B cell (primary cell): Measurements from ENCODE around the gene ARHGEF37. TPM values are rescaled to one million over a fixed set of nuclear protein-coding genes. Genes with fewer than 3 reads are reported as not detected.
"Not testable (repeated sequence)": the region's sequence is repeated elsewhere in the genome, so short reads cannot be mapped to it uniquely, and the experiment has no call there.

Source experiments
- ATAC-seq: fragments of 200-7000 bp; cut with Tn5 transposase; one replicate; pipeline ENCODE4 v1.10.0; 2021; ENCODE audit warnings: low read depth, mild to moderate bottlenecking, moderate number of reproducible peaks, moderate library complexity
- CTCF ChIA-PET: fragments of 350-600 bp; sonication (Branson Sonifier 250); formaldehyde crosslinking; loops from one replicate; lab custom pipeline; 2021; ENCODE audit warnings: antibody characterized with exemption, inconsistent platforms; lab: Charles Lee
- POLR2A ChIA-PET: fragments of 350-600 bp; sonication (Branson Sonifier 250); formaldehyde crosslinking; loops from one replicate; lab custom pipeline; 2021; ENCODE audit warnings: antibody characterized with exemption; lab: Charles Lee
- DNase-seq: peaks from one replicate; pipeline ENCODE4 v3.0.0; 2013
- H2AFZ ChIP-seq: 2 replicates; pipeline ENCODE4 v1.6.1; 2012; ENCODE audit warnings: mild to moderate bottlenecking, low read depth, low read length; ENCODE audit not compliant: insufficient read depth, poor library complexity, severe bottlenecking
- H3K27ac ChIP-seq, 2 donors: 1 replicate in 1 of 2; 2 replicates in 1 of 2; pipeline ENCODE4 v1.5.1; 2012 to 2013; ENCODE audit warnings: low read length in 2 of 2, mild to moderate bottlenecking in 2 of 2, moderate library complexity in 1 of 2
- H3K27me3 ChIP-seq, 4 experiments: fragments of 200-600 bp in 1 of 4; sonication (generic) in 1 of 4; replicated peaks in 1 of 4; 1 replicate in 2 of 4; 2 replicates in 2 of 4; pipeline versions ENCODE4 v1.6.1 to v1.7.0; 2013 to 2016; ENCODE audit warnings: low read length in 3 of 4, mild to moderate bottlenecking in 2 of 4, mixed read lengths in 1 of 4, moderate library complexity in 1 of 4; ENCODE audit not compliant: insufficient read depth in 4 of 4, control insufficient read depth in 3 of 4; ENCODE audit errors: control extremely low read depth in 1 of 4
- H3K36me3 ChIP-seq, 2 experiments: replicated peaks in 1 of 2; 1 replicate in 1 of 2; 2 replicates in 1 of 2; pipeline versions ENCODE4 v1.6.1 to v1.7.1; 2013; ENCODE audit warnings: low read length in 1 of 2; ENCODE audit not compliant: insufficient read depth in 2 of 2, control insufficient read depth in 1 of 2; ENCODE audit errors: control extremely low read depth in 1 of 2, extremely low read depth in 1 of 2
- H3K4me1 ChIP-seq, 2 donors: fragments of 200-600 bp in 1 of 2; sonication (generic) in 1 of 2; 1 replicate in 1 of 2; 2 replicates in 1 of 2; pipeline versions ENCODE4 v1.5.1 to v1.6.1; 2013 to 2017; ENCODE audit warnings: low read length in 2 of 2; ENCODE audit not compliant: control insufficient read depth in 2 of 2, insufficient read depth in 2 of 2
- H3K4me2 ChIP-seq: replicated peaks from 2 replicates; pipeline ENCODE3; 2012; ENCODE audit warnings: mild to moderate bottlenecking, low read depth, low read length; ENCODE audit not compliant: poor library complexity, severe bottlenecking
- H3K4me3 ChIP-seq, 5 experiments: fragments of 200-600 bp in 1 of 5; sonication (generic) in 1 of 5; 1 replicate in 3 of 5; 2 replicates in 2 of 5; pipeline versions ENCODE4 v1.5.1 to v1.7.0; 2011 to 2016; ENCODE audit warnings: low read length in 4 of 5, mild to moderate bottlenecking in 4 of 5, low read depth in 2 of 5, control low read depth in 1 of 5, moderate library complexity in 1 of 5; ENCODE audit not compliant: insufficient read depth in 1 of 5; ENCODE audit errors: control extremely low read depth in 1 of 5, extremely low read depth in 1 of 5
- H3K79me2 ChIP-seq: fragments of 200-600 bp; sonication (generic); one replicate; pipeline ENCODE4 v1.6.0; 2016; ENCODE audit warnings: low read length; ENCODE audit not compliant: control insufficient read depth, insufficient read depth
- H3K9ac ChIP-seq: fragments of 200-600 bp; sonication (generic); 2 replicates; pipeline ENCODE4 v1.6.1; 2017; ENCODE audit warnings: mild to moderate bottlenecking, low read length, moderate library complexity
- H3K9me3 ChIP-seq, 3 donors: one replicate each; pipeline versions ENCODE4 v1.6.1 to v1.7.1; 2013; ENCODE audit warnings: low read length in 2 of 3; ENCODE audit not compliant: control insufficient read depth in 2 of 3, insufficient read depth in 1 of 3; ENCODE audit errors: control extremely low read depth in 1 of 3
- H4K20me1 ChIP-seq: 2 replicates; pipeline ENCODE4 v1.6.0; 2012; ENCODE audit warnings: mild to moderate bottlenecking, low read length; ENCODE audit not compliant: insufficient read depth, control insufficient read depth, poor library complexity, severe bottlenecking
- H3K27ac Mint-ChIP-seq: one replicate; pipeline ENCODE4 v1.8.0; 2021; ENCODE audit warnings: mixed read lengths
- H3K27me3 Mint-ChIP-seq: one replicate; pipeline ENCODE4 v1.8.0; 2021; ENCODE audit warnings: mixed read lengths
- H3K4me1 Mint-ChIP-seq: one replicate; pipeline ENCODE4 v1.8.0; 2021; ENCODE audit warnings: mixed read lengths
- H3K4me3 Mint-ChIP-seq: one replicate; pipeline ENCODE4 v1.8.0; 2021; ENCODE audit warnings: mixed read lengths
- H3K9me3 Mint-ChIP-seq: one replicate; pipeline ENCODE4 v1.8.0; 2022; ENCODE audit warnings: mixed read lengths; ENCODE audit not compliant: insufficient read depth
- EZH2 ChIP-seq: IDR thresholded peaks from 2 replicates; pipeline ENCODE4 v1.6.1; 2012; ENCODE audit warnings: borderline replicate concordance, low read depth, mild to moderate bottlenecking, moderate library complexity, low read length; ENCODE audit not compliant: insufficient read depth, poor library complexity, severe bottlenecking
- WGBS: methylation state at CpG from one replicate; pipeline ENCODE4 v1.1.5; 2013; ENCODE audit warnings: missing lambda C conversion rate; ENCODE audit not compliant: insufficient coverage; 5-methylcytosine and 5-hydroxymethylcytosine counted together
- intact Hi-C: fragments of 100-400 bp; cut with micrococcal nuclease; formaldehyde crosslinking; loops from one replicate; pipeline ENCODE4 v1.10.0; 2022
- polyA plus RNA-seq: library from polyadenylated mRNA; depleted of rRNA; stranded (reverse); fragments of >200 nt; gene quantifications from 2 replicates; pipeline ENCODE4 v1.2.3, GENCODE V29; 2012
- total RNA-seq, 2 donors: library from RNA; stranded (reverse); fragments of 120-200 nt in 1 of 2; gene quantifications; 1 replicate in 1 of 2; 2 replicates in 1 of 2; pipeline versions ENCODE4 v1.2.3 to v1.2.4, GENCODE V29; 2013 to 2022
- TF ChIP-seq, protein P1 (sequence below): fragments of 200-600 bp; IDR thresholded peaks from one replicate; pipeline ENCODE4 v1.8.0; 2022; ENCODE audit warnings: antibody characterized with exemption, mild to moderate bottlenecking

ARHGEF37 gene
- total and polyA plus RNA-seq, 2 donors (not counting 1 experiment from before 2014, with no cell fraction given): 0.06 to 1.7 TPM

DNA sequence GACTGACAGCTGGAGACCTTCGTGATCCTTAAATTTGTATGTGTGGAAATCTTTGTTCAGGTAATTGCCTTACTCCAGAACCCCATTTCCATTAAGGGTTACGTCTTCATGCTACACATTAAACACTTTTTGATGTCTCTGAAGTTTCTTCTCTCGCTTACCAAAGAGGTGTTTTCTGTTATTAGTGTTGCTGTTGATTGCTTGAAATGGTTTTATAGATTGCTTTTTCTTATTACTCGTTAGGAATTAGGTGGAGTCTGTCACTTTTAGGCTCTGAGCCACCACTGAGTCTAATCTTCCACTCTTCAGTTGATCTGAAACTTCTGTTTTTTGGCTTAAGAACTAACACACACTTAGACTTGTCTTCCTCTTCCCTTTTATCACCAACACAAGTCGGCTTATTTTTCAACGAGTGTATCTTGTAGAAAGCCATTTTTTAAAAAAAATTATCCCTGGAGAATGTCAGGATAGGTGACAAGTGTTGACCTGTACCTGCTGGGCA is 86.6 kb downstream of the ARHGEF37 start:
- H3K4me1 Mint-ChIP-seq: peaks cover 5% of the 10 kb centered on the region
- Histone ChIP-seq H3K9ac (no peak overlapping the region), H4K20me1 (no peaks in the 10 kb centered on the region), H3K79me2 (no peaks in the 10 kb centered on the region), H3K36me3 (no peaks in the 10 kb centered on the region), H3K27me3 (no peaks in the 10 kb centered on the region), H3K4me1 (peaks cover 0 to 4% of the 10 kb centered on the region in 2 donors), H3K9me3 (peaks cover 2 to 24% (median 8%) of the 10 kb centered on the region in 3 donors), H2AFZ (no peak overlapping the region), H3K4me2 (no peak overlapping the region), H3K4me3 (no peak overlapping the region), H3K27ac (no peak overlapping the region)
- H3K27ac Mint-ChIP-seq: no peak overlapping the region
- CTCF ChIA-PET: interaction anchor here (0.7 to 11.1 kb wide), 29 partner anchors 10 to 324 kb away, joined by 3 to 204 read pairs (median 4); partner anchors contain the start of gene PPARGC1B
- DNase-seq: no peak
- ATAC-seq: no peak
- H3K9me3 Mint-ChIP-seq: peaks cover 5% of the 10 kb centered on the region
- POLR2A ChIA-PET: no interaction called here
- TF ChIP-seq, protein P1, sequence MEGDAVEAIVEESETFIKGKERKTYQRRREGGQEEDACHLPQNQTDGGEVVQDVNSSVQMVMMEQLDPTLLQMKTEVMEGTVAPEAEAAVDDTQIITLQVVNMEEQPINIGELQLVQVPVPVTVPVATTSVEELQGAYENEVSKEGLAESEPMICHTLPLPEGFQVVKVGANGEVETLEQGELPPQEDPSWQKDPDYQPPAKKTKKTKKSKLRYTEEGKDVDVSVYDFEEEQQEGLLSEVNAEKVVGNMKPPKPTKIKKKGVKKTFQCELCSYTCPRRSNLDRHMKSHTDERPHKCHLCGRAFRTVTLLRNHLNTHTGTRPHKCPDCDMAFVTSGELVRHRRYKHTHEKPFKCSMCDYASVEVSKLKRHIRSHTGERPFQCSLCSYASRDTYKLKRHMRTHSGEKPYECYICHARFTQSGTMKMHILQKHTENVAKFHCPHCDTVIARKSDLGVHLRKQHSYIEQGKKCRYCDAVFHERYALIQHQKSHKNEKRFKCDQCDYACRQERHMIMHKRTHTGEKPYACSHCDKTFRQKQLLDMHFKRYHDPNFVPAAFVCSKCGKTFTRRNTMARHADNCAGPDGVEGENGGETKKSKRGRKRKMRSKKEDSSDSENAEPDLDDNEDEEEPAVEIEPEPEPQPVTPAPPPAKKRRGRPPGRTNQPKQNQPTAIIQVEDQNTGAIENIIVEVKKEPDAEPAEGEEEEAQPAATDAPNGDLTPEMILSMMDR: peak; percentile 57
- TF ChIP-seq EZH2: no peak
- H3K4me3 Mint-ChIP-seq: no peak overlapping the region
- no peaks in the 10 kb centered on the region for H3K27me3 Mint-ChIP-seq
- WGBS: no CpG with 5 or more reads among the region's 6 CpGs
- intact Hi-C loops: loop anchor here (1.0 to 5.0 kb wide), 4 partner anchors 12 to 160 kb away; partner anchors contain the start of gene PPARGC1B

DNA sequence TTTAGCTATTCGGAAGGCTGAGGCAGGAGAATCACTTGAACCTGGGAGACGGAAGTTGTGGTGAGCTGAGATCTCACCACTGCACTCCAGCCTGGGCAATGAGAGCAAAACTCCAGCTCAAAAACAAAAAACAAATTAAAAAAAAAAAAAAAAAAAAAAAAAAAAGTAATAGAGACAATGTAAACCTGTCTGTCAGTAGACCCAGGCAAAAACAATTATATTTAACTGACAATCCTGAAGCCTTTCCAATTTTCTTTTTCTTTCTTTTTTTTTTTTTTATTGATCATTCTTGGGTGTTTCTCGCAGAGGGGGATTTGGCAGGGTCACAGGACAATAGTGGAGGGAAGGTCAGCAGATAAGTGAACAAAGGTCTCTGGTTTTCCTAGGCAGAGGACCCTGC is 88.0 kb downstream of the ARHGEF37 start:
- H3K9me3 ChIP-seq: peaks cover 2 to 24% (median 8%) of the 10 kb centered on the region in 3 donors
- H3K4me2 ChIP-seq, H3K4me3 ChIP-seq, H3K27ac Mint-ChIP-seq, H3K4me1 ChIP-seq, H3K9me3 Mint-ChIP-seq, H3K27ac ChIP-seq, H3K9ac ChIP-seq, POLR2A ChIA-PET, H4K20me1 ChIP-seq, H3K4me3 Mint-ChIP-seq, H3K27me3 Mint-ChIP-seq, H3K27me3 ChIP-seq, ATAC-seq, H3K79me2 ChIP-seq, H3K36me3 ChIP-seq, H2AFZ ChIP-seq, DNase-seq: not testable (repeated sequence)
- WGBS: no CpG with 5 or more reads among the region's 3 CpGs
- intact Hi-C loops: loop anchor here (5.0 kb wide), 1 partner anchor 63 kb away; the partner anchor contains the start of gene PPARGC1B
- CTCF ChIA-PET: interaction anchor here (0.9 to 11.1 kb wide), 4 partner anchors 9 to 159 kb away, joined by 3 to 204 read pairs (median 16); no protein-coding TSS in a partner anchor
- H3K4me1 Mint-ChIP-seq: peaks cover 12% of the 10 kb centered on the region
